Endothelial cell of coronary artery (primary cell): ENCODE measurements around the gene KCNK13. TPM values are rescaled to one million over a fixed set of nuclear protein-coding genes. Genes with fewer than 3 reads are reported as not detected.

Experiments used
- total RNA-seq: library from RNA; depleted of rRNA; stranded (reverse); fragments of >200 nt; gene quantifications from 2 replicates; pipeline ENCODE4 v1.2.3, GENCODE V29; 2014

Gene KCNK13
- not detected in 2 replicates for total RNA-seq

DNA sequence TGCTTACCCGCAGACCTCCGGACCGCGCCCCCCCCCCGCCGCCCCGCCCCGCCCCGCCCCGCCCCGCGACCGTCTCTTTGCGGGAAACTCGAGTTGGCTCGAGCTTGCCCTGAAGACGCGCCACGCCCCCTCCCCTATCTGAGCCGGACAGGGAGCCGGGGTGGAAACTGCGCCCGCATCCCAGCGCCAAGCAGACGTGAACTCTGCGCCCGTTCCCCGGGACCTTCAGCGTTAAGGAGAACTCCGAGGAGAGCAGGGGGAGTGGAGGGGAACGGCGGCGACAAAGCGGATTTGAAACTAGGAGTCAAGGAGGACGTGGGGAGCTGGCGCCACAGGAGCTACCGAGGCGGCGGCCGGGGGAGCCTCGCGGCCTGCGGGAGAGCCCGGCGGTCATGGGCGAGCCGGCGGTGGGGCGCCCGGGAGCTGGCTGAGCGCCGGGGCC lies at the start of gene KCNK13:
Gene KCNK13, plus strand, starts transcription at position 310 of the 442 bp plus-strand sequence. CDS start 212 bp downstream, outside the sequence.

Other genes with a start within 250 kb of the KCNK13 start
- 5.1 and 6.2 TPM in 2 replicates for gene EFCAB11, start 107.3 kb upstream of the KCNK13 start, total RNA-seq
- 25.3 and 36.2 TPM in 2 replicates for gene TDP1, start 106.1 kb upstream of the KCNK13 start, total RNA-seq
- gene PSMC1, start 194.6 kb downstream of the KCNK13 start, total RNA-seq = 175 and 224 TPM in 2 replicates